HUDEP-2 (cell line): ENCODE measurements around the gene EGFLAM.

Experiments
- DNase-seq, 76 experiments: peaks; one replicate each; lab custom pipeline; 2025; ENCODE audit not compliant: unreplicated experiment in 76 of 76; lab: John Stamatoyannopoulos, UW

EGFLAM gene

DNA sequence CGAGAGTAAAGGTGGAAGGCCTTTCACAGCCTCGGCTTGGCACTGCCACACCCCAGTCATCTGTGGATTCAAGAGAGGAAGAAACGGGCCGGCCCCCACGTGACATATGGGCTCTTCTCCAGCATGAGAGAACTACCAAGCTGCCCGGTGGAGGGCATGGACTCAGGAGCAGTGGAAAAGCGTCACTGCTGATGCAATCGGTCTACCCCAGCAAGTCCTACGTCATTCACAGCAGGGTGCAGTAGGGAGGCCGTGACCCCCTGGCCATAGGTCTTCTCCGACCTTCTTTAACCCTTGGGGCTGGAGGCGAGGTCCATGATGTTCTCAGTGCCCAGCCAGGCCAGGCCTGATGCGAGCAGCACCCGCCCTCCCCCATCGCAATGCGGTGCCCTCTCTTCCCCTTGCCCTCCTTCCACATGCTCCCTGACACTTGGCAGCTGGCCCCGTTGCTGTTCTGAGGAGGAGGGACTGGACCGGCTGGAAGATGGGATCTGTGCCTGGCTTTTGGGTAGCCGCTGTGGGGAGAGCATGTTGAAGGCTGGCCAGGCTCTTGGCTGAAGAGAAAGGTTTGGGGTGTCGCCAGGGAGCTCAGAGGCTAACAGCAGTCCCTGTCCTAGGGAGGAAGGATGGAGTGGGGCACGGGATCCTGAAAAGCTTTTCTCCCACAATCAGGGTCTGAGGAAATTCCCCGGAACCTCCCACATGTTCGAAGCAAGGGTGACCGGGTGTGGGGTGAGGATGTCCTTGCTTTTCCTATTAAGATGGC lies 208.2 kb downstream of the EGFLAM start:
- DNase-seq = no peak

DNA sequence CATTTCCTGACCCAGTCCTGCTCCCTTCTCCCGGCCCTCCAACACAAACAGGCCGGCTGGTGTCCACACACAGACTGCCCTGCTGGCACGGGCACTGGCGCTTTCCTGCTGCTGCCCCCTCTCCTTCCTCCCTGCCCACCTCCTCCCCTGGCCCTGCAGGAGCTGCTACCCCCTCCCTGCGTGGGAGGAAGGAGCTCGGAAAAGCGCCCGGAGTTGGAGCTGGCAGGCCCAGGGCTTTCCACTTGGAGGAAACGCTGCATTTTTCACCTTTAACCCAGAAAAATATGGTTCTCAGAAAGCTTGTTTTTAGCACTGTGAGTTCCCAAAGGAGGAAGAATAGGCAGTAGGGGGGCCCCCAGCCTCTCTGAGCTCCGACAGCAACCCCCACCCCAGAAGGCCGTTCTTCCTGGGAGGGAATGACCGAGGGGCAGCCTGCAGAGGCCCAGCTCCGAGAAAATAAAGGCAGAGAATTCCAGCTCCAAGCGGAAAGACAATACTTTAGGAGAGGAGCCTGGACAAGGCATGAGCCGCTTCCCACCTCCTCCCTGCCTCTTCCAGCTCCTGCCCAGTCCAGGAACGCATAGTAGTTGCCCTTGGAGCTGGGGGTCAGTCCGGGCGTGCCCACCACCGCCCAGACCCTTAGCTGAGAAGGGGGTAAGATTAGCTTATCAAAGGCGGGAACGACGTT lies 209.1 kb downstream of the EGFLAM start:
- no peak for DNase-seq

DNA sequence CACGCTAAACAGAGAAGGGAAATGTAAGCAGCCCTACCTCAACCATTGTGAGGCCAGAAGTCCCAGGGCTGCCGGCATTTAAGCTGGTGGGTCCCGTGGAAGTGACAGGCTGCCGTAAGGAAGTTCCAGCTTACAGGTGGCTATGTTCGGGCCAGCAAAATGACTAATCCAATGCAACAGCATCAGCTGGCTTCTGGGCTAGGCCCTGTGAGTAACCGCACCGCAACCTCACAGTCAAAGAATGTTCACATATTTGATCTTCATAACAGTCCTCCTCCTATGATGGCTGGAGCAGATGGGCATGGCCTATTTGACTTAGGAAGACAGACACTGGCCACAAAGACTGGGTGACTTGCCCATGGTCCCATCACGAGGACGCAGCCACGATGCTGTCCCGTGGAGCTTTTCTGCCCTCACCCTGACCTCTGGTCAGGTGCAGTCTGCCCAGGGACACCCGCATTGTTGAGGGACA lies 209.9 kb downstream of the EGFLAM start:
- DNase-seq = no peak

DNA sequence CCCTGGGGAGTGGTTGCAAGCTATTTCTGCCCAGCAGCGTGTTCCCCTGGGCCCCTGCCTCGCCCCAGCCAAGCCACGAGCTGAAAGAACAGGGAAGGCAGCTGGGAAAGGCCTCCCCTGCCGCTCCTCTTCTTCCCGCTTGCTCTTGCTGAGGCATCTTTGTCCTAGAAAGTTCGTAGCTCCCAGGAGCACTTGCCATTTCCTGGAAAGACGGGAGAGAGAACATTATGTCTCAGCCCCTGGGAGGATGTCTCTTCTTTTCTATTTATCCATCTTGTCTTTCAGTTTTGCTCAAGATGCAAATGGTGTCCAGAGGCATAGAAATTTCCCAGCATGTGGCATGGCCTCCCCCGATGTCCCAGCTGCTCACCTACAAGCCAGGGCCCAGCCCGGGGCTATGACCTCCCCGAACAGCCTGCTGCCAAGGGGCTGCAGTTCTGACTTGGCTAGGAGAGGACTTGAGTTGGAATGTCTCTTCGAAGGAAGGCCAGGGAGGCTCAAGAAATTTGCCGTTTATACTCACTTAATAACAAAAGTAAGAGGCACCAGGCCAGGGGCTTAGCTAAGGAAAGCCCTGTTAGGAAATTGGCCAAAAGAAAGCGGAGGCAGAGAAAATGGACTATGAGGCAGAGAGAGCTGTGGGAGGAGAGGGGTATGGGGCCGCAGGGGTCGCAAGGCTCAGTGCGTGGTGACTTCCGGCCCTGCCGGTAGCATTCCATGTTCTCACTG lies 210.8 kb downstream of the EGFLAM start:
- DNase-seq = no peak

DNA sequence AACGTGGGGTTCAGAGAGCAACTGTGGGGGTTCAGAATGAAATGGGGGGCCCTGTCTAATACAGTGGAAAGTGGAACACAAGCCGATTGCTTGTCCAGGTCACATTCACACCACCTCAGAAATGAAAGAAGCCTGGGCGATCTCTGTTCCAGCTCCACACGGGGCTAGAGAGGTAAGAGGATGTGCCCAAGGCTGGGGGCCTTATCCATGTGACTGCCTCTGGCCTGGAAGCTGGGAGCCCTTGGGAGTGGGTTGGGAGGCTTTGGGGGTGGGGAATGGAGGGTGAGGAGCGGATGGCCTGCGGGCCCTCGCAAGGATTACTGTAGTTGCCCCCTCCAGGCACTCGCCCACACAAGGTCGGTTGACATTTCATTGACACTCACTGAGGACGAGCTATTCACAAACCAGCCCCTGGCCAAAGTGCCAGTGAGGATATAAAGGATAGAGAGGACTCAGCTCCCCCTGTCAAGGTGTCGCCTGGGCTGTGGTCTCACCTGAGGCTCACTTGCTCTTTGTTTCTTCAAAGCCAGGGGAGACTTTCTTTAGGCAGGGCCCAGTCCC lies 211.4 kb downstream of the EGFLAM start:
- DNase-seq = no peak

DNA sequence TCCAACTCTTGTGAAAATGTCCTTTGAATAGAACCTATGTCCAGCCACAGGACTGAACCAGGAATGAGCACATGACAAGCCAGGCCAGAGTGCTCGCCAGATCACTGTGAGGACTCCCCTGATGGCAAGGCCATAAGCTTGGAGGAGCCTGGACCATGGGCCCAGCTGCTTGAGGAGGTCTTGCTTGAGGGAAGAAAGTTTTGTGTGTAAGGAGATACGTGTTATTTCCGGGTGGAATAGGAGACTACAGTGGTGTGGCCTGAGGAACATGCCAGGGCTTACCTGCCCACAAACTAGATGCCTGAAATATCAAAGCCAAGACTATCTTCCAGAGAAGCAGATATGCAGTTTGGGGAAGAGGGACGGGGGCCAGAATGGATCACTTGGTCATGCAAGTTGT lies 213.3 kb downstream of the EGFLAM start:
- DNase-seq = no peak

DNA sequence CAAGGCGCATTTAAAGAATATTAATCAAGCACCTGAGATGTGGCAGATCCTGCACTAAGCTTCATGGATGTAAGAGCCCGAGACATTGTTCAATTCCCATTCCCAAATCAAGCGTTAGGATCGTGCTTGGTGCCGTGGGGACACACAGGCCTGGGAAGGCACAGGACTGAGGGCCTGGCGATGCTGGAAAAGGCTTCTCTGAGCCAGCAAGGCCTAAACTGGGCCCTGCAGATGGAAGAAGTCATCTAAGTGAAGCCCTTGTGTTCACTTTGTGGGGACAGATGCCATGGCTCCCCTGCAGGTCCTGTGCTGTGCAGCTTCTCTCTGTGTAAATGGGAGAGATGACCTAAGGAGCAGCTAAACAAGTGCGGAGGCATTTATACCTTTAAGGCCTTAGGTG lies 214.2 kb downstream of the EGFLAM start:
- no peak for DNase-seq

DNA sequence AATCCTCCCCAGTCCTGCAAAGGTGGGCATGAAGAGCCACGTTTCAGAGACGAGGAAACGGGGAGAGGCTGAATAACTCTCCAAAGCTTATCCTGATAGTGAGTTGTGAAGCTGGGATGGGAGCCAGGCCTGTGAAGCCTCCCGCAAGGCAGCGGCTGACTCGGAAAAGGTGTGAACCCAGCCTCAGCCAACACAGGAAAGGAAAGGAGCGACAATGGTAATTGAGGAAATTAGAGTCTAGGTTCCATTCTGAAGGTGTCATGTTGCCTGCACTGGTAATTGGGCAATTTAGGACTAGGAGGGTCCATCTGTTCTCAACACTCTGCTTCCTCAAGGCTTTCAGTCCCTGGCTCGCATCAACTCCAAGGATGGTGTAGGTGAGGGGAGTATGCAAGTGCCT lies 214.6 kb downstream of the EGFLAM start:
- DNase-seq = no peak

DNA sequence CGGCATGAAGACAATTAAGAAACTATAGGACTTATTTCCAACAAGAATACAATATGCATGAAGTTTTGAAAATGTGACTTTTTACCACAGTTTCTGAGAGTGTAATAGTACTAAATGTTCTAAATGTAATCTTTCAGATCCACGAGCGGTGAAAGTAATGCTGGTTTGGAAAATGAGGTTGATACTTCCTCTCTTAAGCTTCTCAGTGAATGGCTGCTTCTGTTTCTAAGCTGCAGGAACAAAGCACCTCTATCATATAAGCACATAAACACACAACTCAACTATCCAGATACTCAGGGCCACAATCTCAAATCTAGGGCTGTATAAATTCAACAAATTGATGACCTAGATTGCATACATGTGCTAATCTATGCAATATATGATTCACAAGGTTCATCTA lies 219.8 kb downstream of the EGFLAM start:
- DNase-seq = no peak

DNA sequence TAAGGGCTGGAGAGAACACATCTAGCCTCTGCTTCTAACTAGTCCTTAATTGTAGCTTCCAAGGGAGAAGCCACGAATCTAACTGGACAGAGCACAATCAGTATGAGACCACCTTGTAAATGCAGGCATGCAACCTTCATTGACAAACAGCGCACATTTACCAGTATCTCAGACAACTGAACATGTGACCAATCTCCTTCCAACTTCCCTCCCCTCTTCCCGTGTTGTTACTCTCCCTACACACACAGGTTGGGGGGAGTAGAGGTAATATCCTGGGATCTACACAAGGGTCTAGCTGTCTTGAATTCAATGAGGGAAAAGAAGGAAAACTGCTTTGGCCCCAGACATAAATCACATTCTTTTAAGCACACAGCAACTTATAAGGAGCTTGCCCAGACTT lies 220.5 kb downstream of the EGFLAM start:
- no peak for DNase-seq

DNA sequence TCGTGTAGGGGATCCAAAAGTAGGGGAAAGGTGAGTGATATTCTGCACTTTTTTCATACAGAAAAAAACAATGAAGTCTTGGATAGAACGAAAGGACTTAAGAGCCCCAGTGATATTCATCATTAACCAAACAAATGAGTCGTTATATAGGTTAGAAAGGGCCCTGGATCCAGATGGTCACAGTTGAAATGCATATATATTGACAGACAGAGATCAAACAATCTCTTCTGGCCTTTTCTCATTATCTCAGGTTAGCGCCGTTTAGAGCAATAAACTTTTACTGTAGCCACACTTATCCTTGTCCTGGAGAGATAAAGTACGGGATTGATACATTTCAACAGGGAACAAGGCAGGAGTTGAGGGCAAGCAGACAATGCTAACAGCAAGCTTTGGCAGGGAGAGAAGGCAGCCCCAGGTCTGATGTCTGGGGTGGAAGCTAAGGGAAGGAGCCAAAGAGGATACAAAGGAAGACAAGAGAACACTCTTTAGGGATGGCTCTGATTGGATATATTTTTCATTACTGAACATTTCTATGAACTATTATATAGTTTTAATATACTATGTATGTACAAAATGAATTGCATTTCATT lies 221.1 kb downstream of the EGFLAM start:
- DNase-seq = no peak

DNA sequence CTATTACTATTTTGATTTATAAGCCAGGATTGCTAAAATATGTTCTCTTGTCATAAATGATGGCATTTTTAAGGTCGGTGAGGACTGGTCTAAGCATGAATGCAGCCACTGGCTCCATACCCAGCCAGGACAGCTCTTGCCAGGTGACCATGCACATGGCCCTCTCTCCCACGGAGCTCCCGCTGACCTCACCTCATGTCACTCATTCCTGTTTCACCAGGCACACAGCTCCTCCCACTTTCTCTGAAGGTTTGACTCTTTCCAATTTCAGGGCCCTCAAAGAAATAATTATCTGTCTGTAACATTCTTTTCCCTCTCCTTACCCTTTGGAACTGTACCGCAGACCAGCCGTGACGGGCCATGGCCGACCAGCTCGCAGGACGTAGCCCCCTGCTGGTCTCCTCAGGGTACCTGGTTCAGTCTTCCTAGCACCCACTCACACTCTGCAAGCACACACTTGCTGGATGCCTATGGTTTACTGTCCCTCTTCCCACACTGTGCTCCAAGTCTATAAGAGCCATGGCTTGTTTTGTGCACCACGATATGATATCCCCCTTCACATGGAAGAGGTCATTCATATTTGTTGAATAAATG lies 225.5 kb downstream of the EGFLAM start:
- DNase-seq = no peak

DNA sequence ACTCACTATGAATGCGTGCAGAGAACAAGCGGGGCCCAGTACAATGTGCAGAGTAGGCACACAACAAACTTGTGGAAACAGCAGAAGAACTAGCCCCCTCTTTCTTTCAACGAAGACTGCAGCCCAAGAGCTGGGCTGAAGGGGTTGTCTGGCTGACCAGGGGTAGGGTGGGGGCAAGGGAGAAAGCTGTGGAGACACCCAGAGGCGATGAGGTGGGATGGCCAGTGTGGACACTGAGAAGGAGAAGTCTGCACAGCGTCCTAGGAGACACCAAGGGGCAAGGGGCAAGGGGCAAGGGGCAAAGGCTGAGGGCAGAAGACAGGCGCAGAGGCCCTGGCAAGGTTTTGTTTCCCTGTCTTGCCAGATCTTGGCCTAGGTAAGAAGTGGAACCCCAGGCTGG lies 235.8 kb downstream of the EGFLAM start:
- DNase-seq = no peak

DNA sequence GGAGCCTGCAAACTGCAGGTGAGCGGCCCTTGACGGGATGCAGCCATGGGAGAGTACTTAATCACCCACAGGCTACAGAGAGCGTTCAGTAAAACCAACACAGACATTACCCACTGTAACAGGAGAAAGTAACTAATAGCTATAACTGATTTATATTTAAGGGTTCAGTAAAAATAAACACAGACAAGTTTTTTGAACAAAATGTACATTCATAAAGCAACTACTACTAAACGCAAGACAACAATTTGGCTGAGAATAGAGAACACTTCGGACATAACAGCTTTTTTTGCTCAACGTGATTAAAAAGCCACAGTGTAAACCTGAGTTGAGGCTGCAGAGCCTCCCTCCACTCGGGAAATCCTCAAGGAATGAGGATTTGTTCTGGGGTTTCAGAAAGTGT lies 236.4 kb downstream of the EGFLAM start:
- DNase-seq = no peak

DNA sequence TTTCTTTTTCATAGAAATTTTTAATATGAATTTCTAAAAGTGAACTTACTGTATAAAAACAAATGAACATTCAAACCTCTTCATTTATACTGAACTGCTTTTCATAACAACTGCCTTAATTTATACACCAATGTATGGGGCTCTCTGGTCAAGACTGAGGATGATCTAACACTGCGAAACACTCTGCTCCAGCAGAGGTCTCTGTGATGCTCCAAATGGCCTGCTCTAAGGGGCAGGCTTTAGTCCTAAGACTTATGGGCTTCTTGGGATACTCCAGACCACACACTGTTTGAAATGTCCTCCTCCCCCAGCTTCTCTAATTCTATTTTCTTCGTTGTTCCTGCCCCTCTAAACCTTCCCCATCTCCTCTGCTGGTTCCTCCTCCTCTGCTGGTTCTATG lies 239.6 kb downstream of the EGFLAM start:
- no peak for DNase-seq

DNA sequence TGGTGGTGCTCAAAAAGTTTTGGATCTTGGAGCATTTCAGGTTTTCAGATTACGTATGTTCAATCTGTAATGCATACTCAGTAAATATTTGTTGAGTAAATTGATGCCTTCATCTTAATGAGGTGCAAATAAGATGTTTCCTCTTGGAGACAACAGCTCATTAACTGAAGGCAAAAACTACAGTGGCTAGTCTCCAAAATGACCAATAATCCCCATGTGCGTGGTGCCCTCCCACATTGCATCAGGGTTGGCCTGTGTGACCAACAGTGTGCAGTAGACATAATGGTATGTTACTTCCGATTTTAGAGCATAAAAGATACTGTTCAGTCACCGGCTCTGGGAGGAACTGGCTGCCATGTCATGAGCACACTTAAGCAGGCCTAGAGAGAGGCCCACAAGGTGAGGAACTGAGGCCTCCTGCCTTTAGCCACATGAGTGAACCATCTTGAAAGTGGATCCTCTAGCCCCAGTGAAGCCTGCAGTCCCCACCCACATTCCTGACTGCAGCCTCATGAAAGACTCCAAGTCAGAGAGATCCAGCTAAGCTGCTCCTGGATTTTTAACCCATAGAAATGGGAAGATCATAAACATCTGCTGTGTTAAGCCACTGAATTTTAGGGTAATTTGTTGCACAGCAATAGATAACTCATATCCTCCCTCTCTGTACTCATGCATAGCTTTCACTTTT lies 242.4 kb downstream of the EGFLAM start:
- no peak for DNase-seq

DNA sequence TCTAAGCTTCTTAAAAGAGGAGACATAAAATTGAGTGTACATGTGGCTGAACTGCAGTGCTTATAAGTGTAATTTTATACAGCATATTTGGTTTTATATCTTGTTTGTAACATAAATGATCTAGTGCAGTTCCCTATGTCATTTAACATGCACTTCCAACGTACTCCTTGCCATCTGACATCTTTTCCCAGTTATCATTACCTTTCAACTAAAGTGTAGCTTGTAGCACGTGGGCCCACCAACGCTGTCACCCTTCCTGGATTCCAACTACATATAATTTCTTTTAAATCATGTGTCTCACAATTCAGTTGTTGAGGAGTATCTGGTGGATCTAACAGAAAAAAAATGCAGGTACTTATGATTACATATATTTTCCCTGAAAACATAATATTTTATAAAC lies 247.9 kb downstream of the EGFLAM start:
- DNase-seq = no peak

DNA sequence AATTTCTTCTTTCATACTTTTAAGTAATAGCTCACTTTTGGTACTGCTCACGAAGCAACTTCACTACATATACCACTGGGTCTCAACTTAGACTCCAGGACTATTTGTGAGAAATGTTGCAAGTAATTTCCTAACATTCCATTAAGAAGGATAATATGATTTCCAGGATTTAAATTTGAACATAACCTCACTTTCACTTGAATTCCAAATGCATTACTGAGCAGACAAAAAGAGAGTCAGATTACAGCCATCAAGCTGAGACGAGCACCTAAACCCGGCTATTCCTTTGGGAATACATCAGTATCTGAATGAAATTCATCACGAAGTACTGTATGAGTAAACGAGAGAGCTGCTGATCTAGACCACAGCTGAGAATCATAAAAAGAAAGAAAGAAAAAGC lies 250.8 kb downstream of the EGFLAM start:
- no peak for DNase-seq
